Endothelial cell (in vitro differentiated cells): ENCODE results near the gene PXDN. TPM values are rescaled to one million over a fixed set of nuclear protein-coding genes. Genes with fewer than 3 reads are reported as not detected.
A peak's percentile ranks its signal among the peaks of the same experiment; 100 is the strongest.
"Not testable (repeated sequence)": the region's sequence is repeated elsewhere in the genome, so short reads cannot be mapped to it uniquely, and the experiment has no call there.

ENCODE experiments used
- DNase-seq: peaks from one replicate; pipeline ENCODE4 v3.0.0; 2021; ENCODE audit warnings: low spot score
- H3K27ac Mint-ChIP-seq: one replicate; pipeline ENCODE4 v1.8.0; 2021; ENCODE audit warnings: mixed read lengths, inconsistent platforms; ENCODE audit not compliant: unreplicated experiment
- H3K27me3 Mint-ChIP-seq: one replicate; pipeline ENCODE4 v1.8.0; 2021; ENCODE audit warnings: mild to moderate bottlenecking, moderate library complexity, mixed read lengths, inconsistent platforms; ENCODE audit not compliant: unreplicated experiment
- H3K36me3 Mint-ChIP-seq: one replicate; pipeline ENCODE4 v1.8.0; 2021; ENCODE audit warnings: mild to moderate bottlenecking, low read depth, mixed read lengths, inconsistent platforms; ENCODE audit not compliant: unreplicated experiment
- H3K4me1 Mint-ChIP-seq: one replicate; pipeline ENCODE4 v1.8.0; 2021; ENCODE audit warnings: mild to moderate bottlenecking, mixed read lengths, inconsistent platforms; ENCODE audit not compliant: unreplicated experiment
- H3K4me3 Mint-ChIP-seq: one replicate; pipeline ENCODE4 v1.8.0; 2021; ENCODE audit warnings: mild to moderate bottlenecking, mixed read lengths, inconsistent platforms; ENCODE audit not compliant: unreplicated experiment
- H3K9me3 Mint-ChIP-seq: one replicate; pipeline ENCODE4 v1.8.0; 2021; ENCODE audit warnings: mixed read lengths, inconsistent platforms; ENCODE audit not compliant: unreplicated experiment
- total RNA-seq: library from RNA; stranded (reverse); fragmentation: NEBNext Ultra II Directional; extraction: Animal tissue kit (Norgen Biotek cat#: 25700); gene quantifications from one replicate; pipeline ENCODE4 v1.2.1, GENCODE V29; 2021; ENCODE audit not compliant: unreplicated experiment
- TF ChIP-seq, protein P1 (sequence below): fragments of 200-600 bp; sonication (generic); IDR thresholded peaks from one replicate; pipeline ENCODE4 v1.5.0; 2021; ENCODE audit warnings: antibody characterized with exemption; ENCODE audit not compliant: unreplicated experiment

The PXDN gene
- total RNA-seq, 1 donor from 2014 or later, result 521 TPM

DNA sequence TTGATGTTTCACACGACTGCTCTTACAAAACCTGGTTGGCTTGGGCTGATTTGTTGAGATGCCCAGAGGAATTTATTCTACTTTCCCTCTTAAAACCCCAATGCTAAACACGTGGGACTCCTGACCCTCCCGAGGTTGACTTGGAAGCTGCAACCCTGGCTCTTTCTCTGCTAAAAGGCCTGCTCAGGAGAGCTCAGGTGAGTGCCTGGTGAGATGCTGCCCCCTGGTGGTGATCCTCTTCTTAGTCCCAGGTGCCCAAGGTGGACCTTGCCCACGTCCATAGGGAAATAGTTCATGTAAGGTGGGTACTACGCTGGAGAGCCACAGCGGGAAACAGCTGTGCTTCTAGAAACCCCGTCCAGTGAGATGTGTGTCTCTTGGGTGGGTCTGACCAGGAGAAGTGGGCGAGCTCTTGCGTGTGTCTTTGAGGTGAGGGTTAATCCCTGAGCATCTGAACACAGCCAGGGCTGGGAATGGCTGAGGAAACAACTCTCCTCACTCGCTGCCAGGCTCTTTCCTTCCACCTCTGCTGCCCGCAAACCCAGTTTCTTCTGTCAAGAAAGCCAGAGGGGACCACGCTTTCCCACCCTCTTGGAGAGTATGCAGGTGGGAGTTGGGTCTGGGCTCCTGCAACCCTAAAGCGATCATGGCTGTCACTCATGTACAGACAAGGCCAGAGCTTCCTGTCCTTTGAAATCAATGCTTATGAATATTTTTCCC lies 25.5 kb upstream of the PXDN start:
- TF ChIP-seq, protein P1, sequence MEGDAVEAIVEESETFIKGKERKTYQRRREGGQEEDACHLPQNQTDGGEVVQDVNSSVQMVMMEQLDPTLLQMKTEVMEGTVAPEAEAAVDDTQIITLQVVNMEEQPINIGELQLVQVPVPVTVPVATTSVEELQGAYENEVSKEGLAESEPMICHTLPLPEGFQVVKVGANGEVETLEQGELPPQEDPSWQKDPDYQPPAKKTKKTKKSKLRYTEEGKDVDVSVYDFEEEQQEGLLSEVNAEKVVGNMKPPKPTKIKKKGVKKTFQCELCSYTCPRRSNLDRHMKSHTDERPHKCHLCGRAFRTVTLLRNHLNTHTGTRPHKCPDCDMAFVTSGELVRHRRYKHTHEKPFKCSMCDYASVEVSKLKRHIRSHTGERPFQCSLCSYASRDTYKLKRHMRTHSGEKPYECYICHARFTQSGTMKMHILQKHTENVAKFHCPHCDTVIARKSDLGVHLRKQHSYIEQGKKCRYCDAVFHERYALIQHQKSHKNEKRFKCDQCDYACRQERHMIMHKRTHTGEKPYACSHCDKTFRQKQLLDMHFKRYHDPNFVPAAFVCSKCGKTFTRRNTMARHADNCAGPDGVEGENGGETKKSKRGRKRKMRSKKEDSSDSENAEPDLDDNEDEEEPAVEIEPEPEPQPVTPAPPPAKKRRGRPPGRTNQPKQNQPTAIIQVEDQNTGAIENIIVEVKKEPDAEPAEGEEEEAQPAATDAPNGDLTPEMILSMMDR, result peak; percentile 89
- peaks cover 5% of the 10 kb centered on the region for H3K27me3 Mint-ChIP-seq
- H3K4me3 Mint-ChIP-seq, result no peak overlapping the region
- no peaks in the 10 kb centered on the region for H3K9me3 Mint-ChIP-seq
- no peaks in the 10 kb centered on the region for H3K36me3 Mint-ChIP-seq
- DNase-seq, result peak; percentile 78
- H3K4me1 Mint-ChIP-seq, result no peaks in the 10 kb centered on the region
- no peak overlapping the region for H3K27ac Mint-ChIP-seq

DNA sequence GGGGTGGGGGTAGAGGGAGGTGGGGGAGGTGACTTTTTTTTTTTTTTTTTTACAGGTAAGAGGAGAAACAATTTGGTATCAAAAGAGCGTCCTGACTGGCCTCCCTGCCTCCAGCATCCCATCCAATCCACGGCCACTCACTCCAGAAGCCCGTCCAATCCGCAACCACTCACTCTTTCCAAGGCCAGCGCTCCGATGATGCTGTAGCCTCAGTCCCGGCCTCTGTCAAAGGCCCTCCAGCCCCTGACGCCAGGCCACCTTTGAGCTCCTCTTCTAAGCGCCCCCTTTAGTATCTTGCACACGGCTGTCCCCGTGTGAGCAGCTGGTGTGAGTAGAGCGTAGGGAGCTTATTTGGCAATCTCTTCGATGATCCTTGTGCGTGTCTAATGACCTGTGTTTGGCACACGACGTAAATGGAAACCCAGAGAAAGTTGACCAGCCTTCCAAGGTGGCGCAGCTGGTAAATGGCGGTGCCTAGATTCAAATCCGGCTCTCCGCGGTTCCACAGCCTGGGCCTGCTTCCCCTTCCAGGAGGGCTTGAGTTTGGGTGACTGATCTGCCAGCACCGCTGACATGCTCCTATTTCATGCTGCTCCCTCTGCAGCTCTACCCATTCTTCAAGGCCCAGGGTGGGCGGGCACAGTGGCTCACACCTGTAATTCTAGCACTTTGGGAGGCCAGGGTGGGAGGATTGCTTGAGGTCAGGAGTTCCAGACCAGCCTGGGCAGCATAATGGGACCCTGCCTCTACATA lies 23.8 kb upstream of the PXDN start:
- no peaks in the 10 kb centered on the region for H3K9me3 Mint-ChIP-seq
- no peak overlapping the region for H3K27ac Mint-ChIP-seq
- TF ChIP-seq, protein P1, result no peak
- no peaks in the 10 kb centered on the region for H3K4me1 Mint-ChIP-seq
- peaks cover 5% of the 10 kb centered on the region for H3K27me3 Mint-ChIP-seq
- no peak for DNase-seq
- no peak overlapping the region for H3K4me3 Mint-ChIP-seq
- no peaks in the 10 kb centered on the region for H3K36me3 Mint-ChIP-seq

DNA sequence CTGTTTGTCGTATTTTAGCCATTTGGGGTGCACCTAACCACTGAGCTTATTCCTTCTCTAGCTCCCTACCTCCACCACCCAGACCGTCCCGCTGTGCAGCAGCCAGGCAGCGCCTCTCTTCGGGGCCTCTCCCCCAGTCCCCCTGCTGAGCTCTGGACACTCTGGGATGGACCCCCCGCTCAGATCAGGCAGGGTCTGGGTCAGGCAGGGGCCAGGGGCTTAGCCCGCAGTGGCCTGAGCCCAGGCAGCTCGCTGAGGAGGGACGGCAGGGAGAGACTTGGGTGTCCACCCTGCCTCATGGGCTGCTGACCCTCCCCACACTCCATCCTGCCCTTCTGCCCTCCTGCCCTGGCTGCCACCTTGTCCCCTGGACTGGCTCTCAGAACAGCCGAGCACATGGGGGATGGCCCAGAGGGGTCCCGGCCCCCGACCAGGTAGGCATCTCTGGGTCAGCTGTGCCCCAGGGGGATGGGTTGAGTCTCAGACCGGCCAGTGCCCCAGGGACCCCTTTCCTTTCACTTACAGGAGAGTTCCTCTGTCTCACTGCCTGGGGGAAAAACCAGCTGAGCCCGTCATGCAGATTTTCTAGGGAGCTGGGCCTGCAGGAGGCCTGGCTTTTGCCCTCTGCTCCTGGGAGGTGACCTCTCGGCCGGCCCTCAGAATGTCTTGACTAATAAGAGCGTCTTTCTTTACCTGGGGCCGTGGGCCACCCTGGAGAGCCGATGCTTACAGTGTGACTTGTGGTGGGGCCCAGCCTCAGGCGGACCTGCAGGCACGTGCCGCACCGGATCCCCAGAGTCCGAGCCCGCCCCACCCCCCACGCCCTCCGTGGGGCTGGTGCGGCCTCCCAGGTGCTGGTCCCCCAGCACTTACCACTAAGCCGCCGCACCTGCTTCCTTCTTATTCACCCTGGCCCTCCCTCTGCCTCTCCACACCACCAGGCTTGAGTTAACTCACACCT lies 22.8 kb upstream of the PXDN start:
- Mint-ChIP-seq H3K27me3 (peaks cover 5% of the 10 kb centered on the region), H3K4me1 (no peaks in the 10 kb centered on the region), H3K27ac (no peak overlapping the region), H3K9me3 (no peaks in the 10 kb centered on the region), H3K36me3 (no peaks in the 10 kb centered on the region), H3K4me3 (no peak overlapping the region)
- DNase-seq, result no peak
- TF ChIP-seq, protein P1, result no peak

- peaks cover 5% of the 10 kb centered on the region for H3K27me3 Mint-ChIP-seq
Measured at GRCh38 chr2:1766425-1766824, 22.1 kb upstream of the PXDN start.

GRCh38 chr2:1765201-1765600 lies 20.9 kb upstream of the PXDN start:
- H3K9me3 Mint-ChIP-seq, H3K27me3 Mint-ChIP-seq: not testable (repeated sequence)

More at GRCh38 chr2:1766425-1766824, 22.1 kb upstream of the PXDN start:
- DNase-seq, result no peak
- no peaks in the 10 kb centered on the region for H3K36me3 Mint-ChIP-seq
- no peaks in the 10 kb centered on the region for H3K4me1 Mint-ChIP-seq
- no peaks in the 10 kb centered on the region for H3K9me3 Mint-ChIP-seq
- no peak overlapping the region for H3K27ac Mint-ChIP-seq
- H3K4me3 Mint-ChIP-seq, result no peak overlapping the region
- TF ChIP-seq, protein P1, result no peak

More at GRCh38 chr2:1765201-1765600, 20.9 kb upstream of the PXDN start:
- H3K36me3 Mint-ChIP-seq, H3K4me3 Mint-ChIP-seq, H3K27ac Mint-ChIP-seq, DNase-seq, H3K4me1 Mint-ChIP-seq: not testable (repeated sequence)
